Amygdala (tissue), 56 donors: Measurements from ENCODE around the gene CARS2.
A peak's percentile ranks its signal among the peaks of the same experiment; 100 is the strongest.
"Not testable (repeated sequence)": the region's sequence is repeated elsewhere in the genome, so short reads cannot be mapped to it uniquely, and the experiment has no call there.

Experiments used
- DNase-seq, 56 donors: peaks; one replicate each; lab custom pipeline; 2025; lab: John Stamatoyannopoulos, UW

The CARS2 gene

GRCh38 chr13:110658218-110658911 is 47.6 kb downstream of the CARS2 start:
- DNase-seq: not testable (repeated sequence)

GRCh38 chr13:110657196-110657595 is 48.7 kb downstream of the CARS2 start:
- DNase-seq: no peak

- DNase-seq: no peak
Observed at GRCh38 chr13:110653851-110654250, 52.1 kb downstream of the CARS2 start.

GRCh38 chr13:110653271-110653670 is 52.6 kb downstream of the CARS2 start:
- no peak for DNase-seq

- DNase-seq: no peak
Observed at GRCh38 chr13:110652764-110653163, 53.2 kb downstream of the CARS2 start.

- no peak for DNase-seq
Observed at GRCh38 chr13:110652231-110652730, 53.6 kb downstream of the CARS2 start.

GRCh38 chr13:110651726-110652230 is 54.1 kb downstream of the CARS2 start:
- no peak for DNase-seq

GRCh38 chr13:110651271-110651670 is 54.6 kb downstream of the CARS2 start:
- no peak for DNase-seq

- DNase-seq: no peak
Observed at GRCh38 chr13:110650436-110650835, 55.5 kb downstream of the CARS2 start.

- no peak for DNase-seq
Observed at GRCh38 chr13:110649551-110649950, 56.4 kb downstream of the CARS2 start.

GRCh38 chr13:110648848-110649421 is 57.0 kb downstream of the CARS2 start:
- no peak for DNase-seq

GRCh38 chr13:110648146-110648819 is 57.6 kb downstream of the CARS2 start:
- DNase-seq: no peak

- DNase-seq: no peak
Observed at GRCh38 chr13:110647365-110647737, 58.6 kb downstream of the CARS2 start.

- DNase-seq: no peak
Observed at GRCh38 chr13:110646442-110647364, 59.2 kb downstream of the CARS2 start.

- DNase-seq: no peak
Observed at GRCh38 chr13:110645750-110646149, 60.2 kb downstream of the CARS2 start.

- peak in 49 of 56 donors; percentile 2 to 82 (median 43) for DNase-seq
Observed at GRCh38 chr13:110644892-110645521, 60.9 kb downstream of the CARS2 start.

- no peak for DNase-seq
Observed at GRCh38 chr13:110643768-110644421, 62.0 kb downstream of the CARS2 start.

GRCh38 chr13:110643324-110643723 is 62.6 kb downstream of the CARS2 start:
- DNase-seq: no peak

- no peak for DNase-seq
Observed at GRCh38 chr13:110642291-110642981, 63.5 kb downstream of the CARS2 start.
